ENCODE measurements around the gene HAGH.

The HAGH gene

GRCh38 chr16:1788708-1789100, 37.9 kb downstream of the HAGH start (continued):
- TF ChIP-seq ZNF585B (tag by site-specific recombination; IDR thresholded peaks at IDR 0.05) = no peak
- TF ChIP-seq PRDM10 (tag by site-specific recombination; IDR thresholded peaks at IDR 0.05) = no peak
- no peak for TF ChIP-seq ZNF629 (tag by site-specific recombination; IDR thresholded peaks at IDR 0.05)
- no peak for TF ChIP-seq PRDM2 (tag by site-specific recombination; IDR thresholded peaks at IDR 0.05; ENCODE audit: borderline replicate concordance)
- TF ChIP-seq ZNF600 (tag by site-specific recombination; IDR thresholded peaks at IDR 0.05) = peak; percentile 58; the same call in 1 of the 2 replicates
- no peak for TF ChIP-seq GLI2 (tag by site-specific recombination; IDR thresholded peaks at IDR 0.05; ENCODE audit: borderline replicate concordance, low read depth)
- TF ChIP-seq GLIS1 (tag by site-specific recombination; IDR thresholded peaks at IDR 0.05) = no peak

GRCh38 chr16:1788095-1788707, 38.4 kb downstream of the HAGH start:
- H3K27ac ChIP-seq (ENCODE audit: extremely low read depth, low read depth, low read length) = no peak overlapping the region
- ChIA-PET POLR2A (interaction anchor here (1.5 kb wide), 2 partner anchors 10 to 367 kb away, joined by 3 read pairs; partner anchors contain the start of gene TRAF7), CTCF (no interaction called here)
- H3K4me1 ChIP-seq (ENCODE audit: control insufficient read depth, insufficient read depth, low read length) = 0 out of 2 replicates have a peak, but pooled peaks cover 2% of the 10 kb centered on the region
- no peaks in the 10 kb centered on the region for H3K9me3 ChIP-seq (ENCODE audit: control insufficient read depth, insufficient read depth, low read depth, low read length)
- no peak overlapping the region for H3K4me3 ChIP-seq (ENCODE audit: low read depth, low read length)
- H3K36me3 ChIP-seq (ENCODE audit: control insufficient read depth in 2 of 2, insufficient read depth in 1 of 2, low read length in 2 of 2) = peaks cover 11 to 60% of the 10 kb centered on the region in 2 experiments; a peak in 2 of 3 replicates
- no peak for TF ChIP-seq PRDM2 (tag by site-specific recombination; IDR thresholded peaks at IDR 0.05; ENCODE audit: borderline replicate concordance)
- TF ChIP-seq ZNF174 (tag by site-specific recombination; IDR thresholded peaks at IDR 0.05) = no peak
- TF ChIP-seq ZNF580 (tag by site-specific recombination; IDR thresholded peaks at IDR 0.05) = no peak
- no peak for TF ChIP-seq ZBTB48 (tag by site-specific recombination; IDR thresholded peaks at IDR 0.05)
- no peak for TF ChIP-seq KLF10 (tag by site-specific recombination; IDR thresholded peaks at IDR 0.05)
- no peak for TF ChIP-seq ZNF280D (tag by site-specific recombination; IDR thresholded peaks at IDR 0.05)
- no peak for TF ChIP-seq ZSCAN5A (tag by site-specific recombination; IDR thresholded peaks at IDR 0.05)
- no peak for TF ChIP-seq MYNN (tag by site-specific recombination; IDR thresholded peaks at IDR 0.05; ENCODE audit: borderline replicate concordance)

All from HEK293 (cell line).